Right lobe of liver (tissue), 6 donors: ENCODE measurements around the gene PAPOLB. TPM values are rescaled to one million over a fixed set of nuclear protein-coding genes. Genes with fewer than 3 reads are reported as not detected.

Experiments used
- ATAC-seq, 4 donors: fragments of 200-7000 bp; cut with Tn5 transposase; one replicate each; pipeline ENCODE4 v1.9.1; 2020; ENCODE audit warnings: mild to moderate bottlenecking in 4 of 4, moderate library complexity in 4 of 4
- DNase-seq, 3 donors: peaks; one replicate each; pipeline ENCODE4 v3.0.0-alpha.2; 2020
- H3K27ac ChIP-seq, 3 donors: fragments of 200-600 bp; one replicate each; pipeline ENCODE4 v1.8.0; 2022
- H3K27me3 ChIP-seq, 2 donors: fragments of 200-600 bp; one replicate each; pipeline ENCODE4 v1.8.0; 2022
- H3K36me3 ChIP-seq, 4 donors: fragments of 200-600 bp; sonication (generic) in 1 of 4; one replicate each; pipeline versions ENCODE4 v1.5.1 to v1.8.0; 2017 to 2022; ENCODE audit warnings: control low read depth in 1 of 4
- H3K4me1 ChIP-seq, 4 donors: fragments of 200-600 bp; sonication (generic) in 1 of 4; one replicate each; pipeline versions ENCODE4 v1.5.1 to v1.8.0; 2017 to 2022; ENCODE audit warnings: control low read depth in 1 of 4
- H3K4me3 ChIP-seq, 3 donors: fragments of 200-600 bp; one replicate each; pipeline ENCODE4 v1.8.0; 2022
- H3K9me3 ChIP-seq, 4 donors: fragments of 200-600 bp; sonication (generic) in 1 of 4; one replicate each; pipeline versions ENCODE4 v1.5.1 to v1.8.0; 2017 to 2022; ENCODE audit warnings: control low read depth in 1 of 4
- POLR2A ChIP-seq: fragments of 450-650 bp; IDR thresholded peaks from one replicate; pipeline ENCODE4 v1.6.1; 2017; ENCODE audit warnings: antibody characterized with exemption, mild to moderate bottlenecking
- WGBS: methylation state at CpG from one replicate; pipeline ENCODE4 v1.1.6; 2018; ENCODE audit warnings: low coverage, low lambda C conversion rate; ENCODE audit not compliant: insufficient coverage; ENCODE audit errors: missing lambda C conversion rate; 5-methylcytosine and 5-hydroxymethylcytosine counted together
- intact Hi-C, 2 donors: fragments of 100-400 bp; cut with DNase I; formaldehyde crosslinking; loops; one replicate each; pipeline versions ENCODE4 v1.11.2 to v1.14.1; 2022
- total RNA-seq, 6 experiments: library from RNA; depleted of rRNA in 2 of 6; stranded (reverse); fragments of >200 nt in 2 of 6; fragmentation: NEBNext Ultra II Directional in 3 of 6; extraction: Animal tissue kit (Norgen Biotek cat#: 25700) in 3 of 6; gene quantifications; one replicate each; pipeline versions ENCODE4 v1.1.0 to v1.2.4, GENCODE V29; 2016 to 2023
- TF ChIP-seq, protein P1 (sequence below), 4 donors: fragments of 200-600 bp in 3 of 4; fragments of 450-650 bp in 1 of 4; IDR thresholded peaks; one replicate each; pipeline versions ENCODE4 v1.5.1 to v1.8.0; 2016 to 2022; ENCODE audit warnings: antibody characterized with exemption in 4 of 4, mild to moderate bottlenecking in 2 of 4
- donor health status: DM: no; HTN: yes; CAD: no.
- donor health status: DM: no; HTN: no; CAD: no.
- donor health status: DM: no; HTN: no; CAD: no.
- donor health status: DM: no; HTN: yes; CAD: no.
- donor health status: DM: no; HTN: yes; CAD: no.

Gene PAPOLB
- total RNA-seq, 6 experiments from 2014 or later = not detected

DNA sequence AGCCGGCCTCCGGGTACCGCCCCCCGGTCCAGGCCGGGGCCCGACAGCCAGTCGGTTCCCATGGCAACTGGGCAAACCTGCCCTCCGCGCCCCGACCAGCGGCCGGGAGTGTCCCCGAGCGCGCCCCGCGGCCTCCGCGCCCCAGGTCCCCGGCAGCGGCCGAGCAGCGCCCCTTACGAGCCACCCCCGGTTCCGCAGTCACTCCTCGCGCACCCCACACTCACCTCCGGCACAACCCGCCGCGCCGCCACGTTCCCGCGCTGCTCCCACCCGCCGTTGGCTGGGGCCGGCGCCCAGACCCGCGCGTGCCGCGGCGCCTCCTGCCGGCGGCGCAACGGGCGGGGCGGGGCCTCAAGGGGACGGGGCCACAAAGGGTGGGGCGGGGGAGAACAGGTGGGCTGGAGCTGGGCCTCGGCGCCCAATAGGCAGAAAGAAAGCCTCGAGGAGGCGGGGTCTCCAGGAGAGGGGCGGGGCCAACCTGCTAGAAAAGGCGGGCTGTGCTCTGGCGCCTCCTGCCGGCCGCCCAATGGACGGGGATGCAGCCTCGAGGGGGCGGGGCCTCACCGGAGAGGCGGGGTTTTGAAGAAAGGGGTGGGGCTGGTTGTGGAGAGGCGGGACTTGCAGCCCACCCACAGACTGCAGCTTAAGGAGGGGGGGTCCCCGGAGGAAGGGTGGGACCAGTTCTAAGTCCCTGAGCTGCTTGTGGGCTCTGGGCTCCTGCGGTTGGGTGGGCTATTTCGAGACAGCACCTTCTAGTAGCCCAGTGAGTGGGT lies 21.7 kb upstream of the PAPOLB start, which contains the start of gene RADIL:
Gene RADIL, minus strand, starts transcription at position 345 of the 773 bp plus-strand sequence. CDS start 5,577 bp downstream, outside the sequence.
- no peaks in the 10 kb centered on the region for H3K9me3 ChIP-seq
- H3K4me1 ChIP-seq = peaks cover 0 to 7% (median 0%) of the 10 kb centered on the region in 4 donors
- H3K27ac ChIP-seq = no peak within 1 kb of the TSS
- under 1% methylated on average over 15 of the region's 72 CpGs for WGBS
- peak within 1 kb of the TSS; percentile 12 to 48 (median 41) for H3K4me3 ChIP-seq
- DNase-seq = peak; percentile 65 to 76 (median 69)
- peaks cover 0 to 17% of the 10 kb centered on the region in 2 donors for H3K27me3 ChIP-seq
- no peaks in the 10 kb centered on the region for H3K36me3 ChIP-seq
- intact Hi-C loops = no loop called here
- peak; percentile 78 to 92 (median 88) for ATAC-seq
- TF ChIP-seq, protein P1, sequence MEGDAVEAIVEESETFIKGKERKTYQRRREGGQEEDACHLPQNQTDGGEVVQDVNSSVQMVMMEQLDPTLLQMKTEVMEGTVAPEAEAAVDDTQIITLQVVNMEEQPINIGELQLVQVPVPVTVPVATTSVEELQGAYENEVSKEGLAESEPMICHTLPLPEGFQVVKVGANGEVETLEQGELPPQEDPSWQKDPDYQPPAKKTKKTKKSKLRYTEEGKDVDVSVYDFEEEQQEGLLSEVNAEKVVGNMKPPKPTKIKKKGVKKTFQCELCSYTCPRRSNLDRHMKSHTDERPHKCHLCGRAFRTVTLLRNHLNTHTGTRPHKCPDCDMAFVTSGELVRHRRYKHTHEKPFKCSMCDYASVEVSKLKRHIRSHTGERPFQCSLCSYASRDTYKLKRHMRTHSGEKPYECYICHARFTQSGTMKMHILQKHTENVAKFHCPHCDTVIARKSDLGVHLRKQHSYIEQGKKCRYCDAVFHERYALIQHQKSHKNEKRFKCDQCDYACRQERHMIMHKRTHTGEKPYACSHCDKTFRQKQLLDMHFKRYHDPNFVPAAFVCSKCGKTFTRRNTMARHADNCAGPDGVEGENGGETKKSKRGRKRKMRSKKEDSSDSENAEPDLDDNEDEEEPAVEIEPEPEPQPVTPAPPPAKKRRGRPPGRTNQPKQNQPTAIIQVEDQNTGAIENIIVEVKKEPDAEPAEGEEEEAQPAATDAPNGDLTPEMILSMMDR (IDR thresholded peaks at IDR 0.05) = peak in 3 of 4 donors; percentile 44 to 64 (median 53)
- TF ChIP-seq POLR2A = no peak

DNA sequence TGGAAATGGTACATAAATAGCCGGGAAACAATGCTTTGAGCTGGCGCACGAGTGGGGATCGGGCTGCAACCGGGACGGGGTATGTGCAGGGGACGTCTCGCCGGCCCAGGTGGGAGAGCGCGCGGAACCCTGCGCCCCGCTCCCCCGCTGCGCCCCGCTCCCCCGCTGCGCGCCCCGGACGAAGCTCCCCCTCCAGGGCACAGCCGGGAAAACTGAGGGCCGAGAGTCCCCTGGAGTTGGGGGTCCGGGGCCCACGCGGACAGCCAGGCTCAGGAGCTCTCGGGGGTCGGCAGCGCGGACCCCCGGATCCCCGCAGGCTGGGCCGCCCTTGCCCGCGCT lies 21.2 kb upstream of the PAPOLB start:
- Histone ChIP-seq H3K4me1 (peaks cover 0 to 7% (median 0%) of the 10 kb centered on the region in 4 donors), H3K27ac (no peak overlapping the region), H3K27me3 (peaks cover 0 to 17% of the 10 kb centered on the region in 2 donors), H3K4me3 (peak overlapping the region; percentile 12 to 48 (median 41)), H3K9me3 (no peaks in the 10 kb centered on the region), H3K36me3 (no peaks in the 10 kb centered on the region)
- intact Hi-C loops = no loop called here
- ATAC-seq (no peak), DNase-seq (no peak)
- TF ChIP-seq, protein P1 (IDR thresholded peaks at IDR 0.05) = no peak
- no peak for TF ChIP-seq POLR2A
- no CpG with 5 or more reads among the region's 36 CpGs for WGBS

DNA sequence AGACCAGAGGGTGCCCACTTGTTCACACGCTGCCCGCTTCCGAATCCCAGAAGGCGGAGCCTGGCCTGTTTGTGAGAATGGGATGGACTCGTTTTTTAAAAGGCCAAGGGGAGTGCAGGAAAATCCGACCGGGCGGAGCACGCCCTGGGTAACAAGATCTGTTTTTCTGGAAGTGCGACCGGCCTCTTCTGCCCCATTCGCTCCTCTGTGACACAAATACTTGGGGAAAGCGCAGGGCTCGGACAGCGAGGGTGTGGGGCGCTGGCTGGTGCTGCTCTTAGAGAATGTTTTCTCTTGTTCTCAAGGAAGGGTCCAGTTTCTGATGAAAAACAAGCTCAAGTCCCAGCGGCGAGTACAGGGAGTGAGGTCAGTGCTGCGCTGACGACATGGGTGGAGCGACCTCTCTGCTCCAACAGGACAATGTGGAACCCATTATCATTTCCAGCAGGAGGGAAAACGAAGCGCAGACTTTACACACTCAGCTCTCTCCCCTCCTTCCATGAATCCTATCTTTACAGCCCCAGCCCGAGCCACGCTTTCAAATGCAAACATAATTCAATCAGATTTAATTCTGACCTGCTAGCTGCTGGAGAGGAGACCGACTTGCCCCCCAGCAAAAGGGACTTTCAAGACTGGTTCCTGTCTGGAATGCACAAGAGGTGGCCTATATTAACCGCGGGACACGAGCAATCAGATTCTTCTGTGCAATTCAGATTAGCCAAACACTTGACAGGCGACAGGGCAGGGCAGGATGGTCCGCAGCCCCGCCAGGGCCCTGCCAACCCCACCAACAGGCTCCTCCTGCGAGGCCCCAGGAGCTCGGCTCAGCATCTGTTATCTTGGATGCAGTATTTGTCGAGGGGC lies 20.6 kb upstream of the PAPOLB start:
- 7% methylated on average over 25 of the region's 35 CpGs for WGBS
- H3K9me3 ChIP-seq = no peaks in the 10 kb centered on the region
- peak overlapping the region in 2 of 3 donors; percentile 12 to 48 for H3K4me3 ChIP-seq
- no peak for TF ChIP-seq POLR2A
- TF ChIP-seq, protein P1 (IDR thresholded peaks at IDR 0.05) = no peak
- H3K4me1 ChIP-seq = peaks cover 0 to 7% (median 0%) of the 10 kb centered on the region in 4 donors
- H3K27ac ChIP-seq = no peak overlapping the region
- H3K27me3 ChIP-seq = peaks cover 0 to 17% of the 10 kb centered on the region in 2 donors
- intact Hi-C loops = no loop called here
- ATAC-seq (peak; percentile 15 to 53 (median 38)), DNase-seq (no peak)
- H3K36me3 ChIP-seq = no peaks in the 10 kb centered on the region

DNA sequence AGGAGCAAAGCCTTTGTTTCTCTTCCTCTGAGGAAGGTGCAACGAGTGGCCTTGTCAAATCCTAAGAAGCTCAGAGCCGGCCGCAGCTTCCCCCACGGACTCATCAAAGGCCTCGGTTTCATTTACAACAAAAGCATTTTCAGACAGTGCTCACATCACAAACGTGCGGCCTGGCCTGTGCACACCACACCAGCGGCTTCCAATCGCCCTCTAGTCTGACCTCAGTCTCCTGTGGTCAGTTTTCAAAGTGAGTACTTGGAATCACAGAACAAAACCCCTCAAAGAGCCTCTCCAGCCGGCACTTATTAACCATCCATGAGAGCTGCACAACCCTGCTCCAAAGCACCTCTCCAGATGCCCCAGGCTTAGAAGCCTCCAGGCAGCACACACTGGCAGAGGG lies 18.4 kb upstream of the PAPOLB start:
- DNase-seq (no peak), ATAC-seq (no peak)
- TF ChIP-seq, protein P1 (IDR thresholded peaks at IDR 0.05) = no peak
- no peak for TF ChIP-seq POLR2A
- no peak overlapping the region for H3K4me3 ChIP-seq
- peaks cover 0 to 7% (median 0%) of the 10 kb centered on the region in 4 donors for H3K4me1 ChIP-seq
- no peak overlapping the region for H3K27ac ChIP-seq
- intact Hi-C loops = no loop called here
- peaks cover 0 to 17% of the 10 kb centered on the region in 2 donors for H3K27me3 ChIP-seq
- H3K9me3 ChIP-seq = no peaks in the 10 kb centered on the region
- no peaks in the 10 kb centered on the region for H3K36me3 ChIP-seq
- 58% methylated on average over 6 of the region's 10 CpGs for WGBS
